ENCODE measurements around the gene CRKL.
"Not testable (repeated sequence)": the region's sequence is repeated elsewhere in the genome, so short reads cannot be mapped to it uniquely, and the experiment has no call there.

The CRKL gene

DNA sequence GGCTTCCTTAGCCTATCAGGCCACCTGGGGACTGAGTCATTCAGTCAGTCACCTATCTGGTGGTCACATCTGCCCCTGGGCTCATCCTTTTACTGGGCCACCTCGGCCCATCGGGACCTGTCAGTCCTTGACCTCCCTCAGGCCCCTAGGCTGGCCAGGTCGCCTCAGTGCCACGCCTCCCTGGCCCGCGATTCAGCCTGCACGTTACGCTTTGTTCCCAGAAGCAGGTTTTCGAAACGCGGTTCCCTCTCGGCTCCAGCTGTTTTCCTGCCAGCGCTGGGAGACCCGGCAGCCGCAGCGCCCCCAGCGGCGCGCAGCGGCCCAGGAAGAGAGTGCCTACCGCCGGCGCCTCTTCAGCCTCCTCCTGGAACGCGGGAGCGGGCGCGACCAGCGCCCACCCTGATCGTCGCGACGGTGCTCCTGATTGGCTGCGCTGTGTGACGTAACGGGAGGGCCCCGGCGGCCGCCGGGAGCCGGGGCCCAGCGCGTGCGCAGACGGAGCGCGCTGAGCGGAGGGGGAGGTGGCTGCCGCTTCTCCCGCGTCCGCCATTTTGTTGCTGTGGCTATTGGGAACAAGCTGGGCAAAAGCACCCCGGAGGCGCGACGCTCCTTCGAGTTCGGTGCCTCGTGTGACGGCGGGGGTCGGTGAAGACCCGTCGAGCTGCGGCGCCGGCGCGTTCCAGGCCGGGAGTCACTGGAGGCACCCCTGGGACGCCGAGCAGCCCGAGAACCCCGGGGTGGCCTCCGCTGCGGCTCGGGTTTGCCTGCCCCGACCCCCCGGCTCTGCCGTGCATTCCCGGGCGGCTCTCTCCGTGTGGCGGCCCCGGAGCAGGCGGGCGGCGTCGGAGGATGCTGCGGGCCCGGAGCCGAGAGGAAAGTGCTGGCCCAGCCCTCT, at the start of gene CRKL:
Gene CRKL, plus strand, starts transcription at position 492 of the 895 bp plus-strand sequence. CDS start 528 bp downstream, outside the sequence.
- DNase-seq, result peak; percentile 96

DNA sequence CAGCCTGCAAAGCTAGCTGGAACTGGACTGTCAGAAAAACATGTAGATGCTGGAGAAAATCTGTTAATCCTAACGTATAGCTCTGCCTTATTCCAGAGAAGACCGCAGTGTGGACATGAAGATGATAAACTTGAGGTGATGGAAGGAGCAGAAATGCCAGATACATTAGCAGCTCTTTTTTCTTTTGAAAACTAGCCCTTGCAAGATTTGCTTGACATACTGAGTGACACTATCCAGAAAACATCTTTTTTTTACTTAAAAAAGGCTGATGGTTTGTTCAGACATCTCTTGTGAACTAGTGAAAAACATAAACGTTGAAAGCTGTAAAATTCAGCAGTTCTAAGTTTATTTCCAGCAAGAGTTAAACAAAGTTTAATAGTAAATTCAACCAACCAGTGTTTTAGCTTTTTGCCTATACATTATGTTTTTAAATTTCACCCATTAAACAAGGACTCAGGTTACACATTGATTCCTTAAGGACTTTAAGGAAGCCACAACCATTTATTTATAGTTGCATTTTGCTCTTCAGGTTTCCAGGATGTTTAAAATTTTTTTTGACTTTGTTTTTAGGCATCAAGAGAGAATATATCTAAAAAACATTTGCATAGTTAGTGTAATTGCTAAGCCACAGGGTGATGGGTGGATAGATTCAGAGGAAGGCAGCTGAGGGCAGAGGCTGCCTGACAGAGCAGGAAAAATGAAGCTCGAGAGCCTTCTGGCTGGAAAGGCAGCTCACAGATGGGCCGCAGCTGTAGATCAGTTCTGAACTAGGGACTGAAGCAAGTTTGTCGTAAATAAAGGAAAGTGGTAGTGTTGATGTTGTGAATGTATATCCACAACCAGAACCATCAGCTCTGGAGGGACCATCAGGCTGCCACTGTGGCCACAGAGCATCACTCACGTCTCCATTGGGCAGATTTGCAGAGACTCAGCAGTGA, 48.9 kb upstream of the CRKL start:
- no peak for DNase-seq

DNA sequence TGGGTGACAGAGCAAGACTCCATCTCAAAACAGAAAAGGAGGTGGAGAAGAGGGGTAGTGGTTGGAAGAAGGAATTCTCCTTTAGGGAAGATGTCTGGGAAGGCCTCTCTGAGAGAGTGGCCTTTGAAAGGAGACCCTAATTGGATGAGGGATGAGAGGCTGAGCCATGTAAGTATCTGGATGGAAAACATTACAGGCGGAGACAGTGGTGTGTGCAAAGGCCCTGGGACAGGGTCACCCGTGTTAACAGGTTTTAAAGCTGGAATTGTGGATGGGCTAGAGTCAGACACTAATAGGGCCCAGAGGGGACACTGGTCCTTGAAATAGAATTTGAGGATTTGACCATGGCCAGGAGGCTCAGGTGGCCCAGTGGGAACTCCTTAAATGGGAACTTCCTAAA, 48.0 kb upstream of the CRKL start:
- DNase-seq, result no peak

- no peak for DNase-seq
Observed at GRCh38 chr22:20873214-20873613, 44.0 kb upstream of the CRKL start.

GRCh38 chr22:20875296-20875695, 41.9 kb upstream of the CRKL start:
- DNase-seq, result no peak

DNA sequence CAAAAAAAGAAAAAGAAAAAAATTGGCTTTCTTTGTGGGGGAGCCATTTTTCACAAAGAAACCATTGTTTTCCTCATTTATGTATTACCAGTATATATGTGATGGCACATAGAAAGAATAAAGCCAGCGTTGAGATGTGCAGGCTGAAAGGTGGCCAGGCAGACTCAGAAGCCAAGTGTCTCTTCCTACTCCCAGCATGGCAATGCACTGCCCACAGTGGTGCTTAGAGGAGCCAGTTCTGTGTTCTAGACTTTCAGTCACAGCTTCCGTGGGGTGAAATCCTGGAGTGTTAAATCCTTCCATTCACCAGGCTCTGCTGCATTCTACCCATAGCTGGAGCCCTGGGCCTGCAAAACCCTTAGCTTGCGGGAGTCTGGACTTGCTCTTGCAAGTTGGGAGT, 39.5 kb upstream of the CRKL start:
- DNase-seq, result no peak

GRCh38 chr22:20881231-20881630, 36.0 kb upstream of the CRKL start:
- no peak for DNase-seq

DNA sequence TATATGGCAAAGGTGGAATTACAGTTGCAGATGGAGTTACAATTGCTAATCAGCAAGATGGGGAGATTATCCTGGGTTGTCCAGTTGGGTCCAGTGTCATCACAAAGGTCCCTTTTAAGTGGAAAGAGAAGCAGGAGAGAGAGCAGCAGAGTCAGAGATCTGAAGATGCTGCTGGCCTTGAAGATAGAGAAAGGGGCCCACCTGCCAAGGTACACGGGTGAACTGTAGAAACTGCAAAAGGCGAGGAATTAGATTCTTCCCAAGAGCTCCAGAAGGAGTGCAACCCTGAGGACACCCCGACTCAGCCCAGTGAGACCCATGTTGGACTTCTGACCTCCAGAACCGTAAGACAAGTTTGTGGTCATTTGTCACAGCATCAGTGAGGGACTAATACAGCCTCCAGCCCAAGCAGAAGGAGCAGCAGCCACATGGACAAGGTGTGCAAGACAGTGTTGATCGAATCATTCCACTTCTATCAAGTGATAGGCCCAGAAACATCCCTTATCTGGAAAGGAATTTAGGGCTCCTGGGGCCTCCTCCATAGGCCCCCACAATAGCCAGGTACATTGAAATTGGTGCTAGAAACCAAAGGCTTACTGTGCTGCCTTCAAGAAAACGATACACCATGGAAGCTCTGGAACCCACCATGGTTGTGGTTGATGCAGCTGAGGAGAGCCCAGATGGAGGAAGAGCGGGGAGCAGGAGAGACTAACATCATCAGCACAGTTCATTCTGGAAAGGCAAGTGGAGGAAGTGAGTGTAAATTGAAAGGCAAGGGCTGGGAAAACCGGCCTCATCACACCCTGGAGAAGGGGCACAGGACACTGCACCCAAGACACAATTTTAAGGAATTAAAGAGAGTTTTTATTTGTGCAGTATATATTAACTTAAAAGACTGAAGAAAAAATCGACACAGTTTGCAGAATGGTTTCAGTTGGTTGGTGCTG, 35.1 kb upstream of the CRKL start:
- DNase-seq, result no peak

DNA sequence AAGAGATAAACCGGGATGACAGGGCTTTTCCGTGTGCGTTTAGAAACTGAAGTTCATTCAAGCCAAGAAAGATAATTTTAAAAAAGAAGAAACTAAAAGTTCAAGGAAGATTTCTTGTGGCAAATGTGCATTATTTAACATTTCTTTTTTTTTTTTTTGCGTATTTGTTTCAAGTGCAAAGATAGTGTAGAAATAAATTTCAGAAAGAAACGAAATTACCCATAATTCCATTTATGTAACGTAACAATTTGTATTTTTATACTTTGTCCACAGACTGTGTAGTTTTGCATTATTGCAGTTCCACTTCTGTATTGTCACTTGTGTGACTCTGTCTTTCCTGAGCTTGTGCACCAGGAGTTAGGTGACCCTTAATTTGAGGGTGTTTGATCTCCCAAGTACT, 34.4 kb upstream of the CRKL start:
- DNase-seq, result no peak

DNA sequence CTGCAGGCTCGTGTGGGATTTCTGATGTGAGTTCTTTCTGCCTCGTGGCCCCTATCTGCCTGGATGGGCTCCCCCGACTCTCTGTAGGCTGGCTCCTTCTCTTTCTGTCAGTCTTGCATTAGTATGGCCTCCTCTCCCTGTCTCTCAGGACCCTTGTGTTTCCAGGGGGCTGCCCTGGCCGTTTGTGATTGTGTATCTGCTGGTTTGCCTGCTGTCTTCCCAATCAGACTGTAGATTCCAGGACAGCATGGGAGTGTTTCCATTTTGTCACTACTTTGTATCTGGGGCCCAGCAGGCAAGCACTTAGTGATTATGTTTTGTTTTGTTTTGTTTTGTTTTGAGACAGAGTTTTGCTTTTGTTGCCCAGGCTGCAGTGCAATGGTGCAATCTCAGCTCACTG, 32.8 kb upstream of the CRKL start:
- DNase-seq, result no peak

- no peak for DNase-seq
Observed at GRCh38 chr22:20885017-20885556, 32.1 kb upstream of the CRKL start.

DNA sequence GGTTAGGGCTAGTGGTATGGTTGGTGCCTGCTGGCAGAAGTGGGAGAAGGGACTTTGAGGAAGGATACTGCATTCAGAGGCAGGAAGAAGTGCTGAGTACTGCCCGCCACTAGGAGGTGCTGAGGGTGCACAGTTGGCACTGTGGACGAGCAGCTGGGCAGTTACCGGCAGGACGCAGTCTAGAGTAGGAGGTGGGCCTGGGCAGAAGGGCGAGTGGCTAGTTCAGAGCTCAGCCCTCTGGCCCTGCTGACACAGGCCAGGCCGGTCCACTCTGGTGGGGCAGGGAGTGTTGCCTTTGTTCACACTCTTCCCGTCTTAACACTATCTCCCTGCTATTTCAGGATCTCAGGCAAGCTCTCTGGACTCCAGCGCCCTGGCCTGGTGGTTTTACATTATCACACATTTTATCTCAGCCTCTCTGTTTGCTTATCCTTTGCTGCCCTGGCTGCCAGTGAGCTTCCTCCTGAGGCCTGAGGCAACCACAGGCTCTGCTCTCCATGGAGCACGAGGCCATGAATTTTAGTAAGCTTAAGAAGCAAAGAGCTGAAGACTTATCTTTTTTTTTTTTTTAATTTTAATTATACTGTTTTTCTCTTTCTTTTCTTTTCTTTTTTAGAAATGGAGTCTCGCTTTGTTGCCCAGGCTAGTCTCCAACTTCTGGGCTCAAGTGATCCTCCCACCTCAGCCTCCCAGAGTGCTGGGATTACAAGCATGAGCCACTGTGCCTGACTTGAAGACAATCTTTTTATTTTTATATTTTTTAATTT, 31.5 kb upstream of the CRKL start:
- peak; percentile 87 to 93 for DNase-seq

GRCh38 chr22:20887375-20887774, 29.8 kb upstream of the CRKL start:
- DNase-seq, result no peak

DNA sequence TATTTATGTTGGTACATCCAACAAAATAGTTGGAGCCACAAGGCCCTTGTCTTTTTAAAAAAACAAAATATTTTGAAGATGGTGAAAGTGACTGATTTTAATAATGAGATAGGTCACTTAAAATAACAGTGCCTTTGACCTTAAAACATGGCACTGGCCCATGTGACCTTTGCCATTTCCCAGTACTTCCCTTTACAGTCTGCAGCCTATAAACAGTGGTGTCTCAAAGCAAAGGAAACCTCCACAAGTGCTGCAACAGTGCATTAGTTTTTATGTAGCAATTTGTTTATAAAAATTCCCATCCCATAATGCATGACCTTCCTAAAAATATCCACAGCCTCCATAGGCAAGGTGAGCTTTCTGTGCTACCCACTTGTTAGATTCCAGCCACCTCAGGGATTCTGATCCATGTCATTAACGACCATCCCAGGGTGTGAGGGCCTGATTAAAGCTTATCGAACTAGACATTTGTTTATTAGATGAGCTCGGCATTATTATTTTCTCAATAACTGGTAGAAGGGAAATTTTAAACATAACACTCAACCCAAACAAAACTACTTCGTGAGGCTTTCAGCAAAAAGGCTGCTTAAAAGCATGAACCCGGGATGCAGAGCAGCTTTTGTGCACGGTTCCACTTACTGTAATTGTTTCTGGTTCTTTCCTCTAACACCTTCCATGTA, 28.0 kb upstream of the CRKL start:
- DNase-seq, result no peak

DNA sequence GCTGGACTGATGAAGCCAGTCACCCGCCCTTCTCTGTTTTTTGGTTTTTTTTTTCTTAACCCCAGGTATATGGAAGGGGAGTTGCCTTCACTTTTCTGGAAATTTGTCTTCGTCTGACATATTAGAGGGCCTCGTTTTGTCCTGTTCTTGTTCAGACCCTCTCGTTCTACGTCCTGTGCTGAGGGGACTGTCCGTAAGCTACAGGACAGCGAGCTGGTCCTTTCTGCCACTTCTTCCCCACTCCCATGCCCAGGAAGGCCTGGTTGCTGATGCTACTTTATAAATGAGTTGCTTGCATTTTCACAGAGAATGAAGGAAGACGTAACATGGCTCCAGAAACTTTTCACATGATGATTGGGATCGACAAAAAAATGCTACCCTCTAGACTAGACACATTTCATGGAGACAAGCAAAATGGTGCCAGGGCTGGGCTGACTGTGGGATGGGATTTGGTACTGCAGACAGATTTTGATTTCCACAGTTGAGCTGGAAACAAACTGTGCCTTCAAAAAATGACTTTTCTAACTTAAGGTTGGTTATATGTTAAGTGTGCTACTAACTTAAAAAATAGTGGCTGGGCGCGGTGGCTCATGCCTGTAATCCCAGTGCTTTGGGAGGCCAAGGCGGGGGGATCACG, 27.2 kb upstream of the CRKL start:
- no peak for DNase-seq

GRCh38 chr22:20890975-20891374, 26.2 kb upstream of the CRKL start:
- no peak for DNase-seq

DNA sequence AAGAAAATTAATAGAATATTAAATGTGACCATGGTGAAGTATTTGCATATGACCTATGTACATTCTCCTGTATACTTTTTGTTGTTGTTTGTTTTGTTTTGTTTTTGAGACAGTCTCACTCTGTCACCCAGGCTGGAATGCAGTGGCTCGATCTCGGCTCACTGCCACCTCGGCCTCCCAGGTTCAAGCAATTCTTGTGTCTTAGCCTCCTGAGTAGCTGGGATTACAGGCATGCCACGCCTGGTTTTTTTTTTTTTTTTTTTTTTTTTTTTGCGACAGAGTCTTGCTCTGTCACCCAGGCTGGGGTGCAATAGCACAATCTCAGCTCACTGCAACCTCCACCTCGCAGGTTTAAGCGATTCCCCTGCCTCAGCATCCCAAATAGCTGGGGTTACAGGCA, 19.5 kb upstream of the CRKL start:
- DNase-seq, result not testable (repeated sequence)

DNA sequence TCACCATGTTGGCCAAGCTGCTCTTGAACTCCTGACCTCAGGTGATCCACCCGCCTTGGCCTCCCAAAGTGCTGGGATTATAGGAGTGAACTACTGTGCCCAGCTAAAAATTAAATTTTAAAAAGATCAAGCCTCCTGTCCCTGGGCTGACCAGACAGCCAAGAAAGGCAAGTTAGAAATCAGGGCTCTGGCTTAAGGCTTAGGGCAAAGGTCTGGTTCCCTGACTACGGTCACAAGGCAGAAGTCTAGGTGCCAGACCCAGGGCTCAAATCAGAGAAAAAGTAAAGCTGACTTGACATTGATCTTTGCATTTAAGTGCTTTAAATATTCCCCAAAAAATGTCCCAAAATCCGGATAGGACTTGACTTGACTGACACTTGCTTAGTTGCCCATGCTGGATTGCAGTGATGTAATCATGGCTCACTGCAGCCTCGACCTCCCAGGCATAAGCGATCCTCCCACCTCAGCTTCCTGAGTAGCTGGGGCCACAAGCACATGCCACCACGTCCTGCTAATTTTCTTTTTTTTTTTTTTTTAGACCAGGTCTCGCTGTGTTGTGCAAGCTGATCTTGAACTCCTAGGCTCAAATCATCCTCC, 17.3 kb upstream of the CRKL start:
- DNase-seq, result no peak

DNA sequence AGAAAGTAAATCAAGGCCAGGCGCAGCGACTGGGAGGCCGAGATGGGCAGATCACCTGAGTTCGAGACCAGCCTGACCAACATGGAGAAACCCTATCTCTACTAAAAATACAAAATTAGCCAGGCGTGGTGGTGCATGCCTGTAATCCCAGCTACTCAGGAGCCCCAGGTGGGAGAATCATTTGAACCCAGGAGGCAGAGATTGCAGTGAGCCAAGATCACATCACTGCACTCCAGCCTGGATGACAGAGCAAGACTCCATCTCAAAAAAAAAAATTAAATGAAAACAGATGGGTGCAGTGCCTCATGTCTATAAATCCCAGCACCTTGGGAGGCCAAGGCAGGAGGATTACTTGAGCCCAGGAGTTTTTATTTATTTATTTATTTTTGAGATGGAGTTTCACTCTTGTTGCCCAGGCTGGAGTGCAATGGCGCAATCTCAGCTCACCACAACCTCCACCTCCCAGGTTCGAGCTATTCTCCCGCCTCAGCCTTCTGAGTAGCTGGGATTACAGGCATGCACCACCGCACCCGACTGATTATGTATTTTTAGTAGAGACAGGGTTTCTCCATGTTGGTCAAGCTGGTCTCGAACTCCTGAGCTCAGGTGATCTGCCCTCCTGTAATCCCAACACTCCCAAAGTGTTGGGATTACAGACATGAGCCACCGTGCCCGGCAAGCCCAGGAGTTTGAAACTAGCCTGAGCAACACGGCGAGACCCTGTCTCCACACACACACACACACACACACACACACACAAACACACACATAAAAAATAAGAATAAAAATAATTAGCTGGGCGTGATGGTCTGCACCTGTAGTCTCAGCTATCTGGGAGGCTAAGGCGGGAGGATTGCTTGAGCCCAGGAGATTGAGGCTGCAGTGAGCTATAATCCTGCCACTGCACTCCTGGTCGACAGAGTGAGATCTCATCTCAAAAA, 15.8 kb upstream of the CRKL start:
- DNase-seq, result not testable (repeated sequence)
